ENCODE data around the gene ABHD17A.

DNA sequence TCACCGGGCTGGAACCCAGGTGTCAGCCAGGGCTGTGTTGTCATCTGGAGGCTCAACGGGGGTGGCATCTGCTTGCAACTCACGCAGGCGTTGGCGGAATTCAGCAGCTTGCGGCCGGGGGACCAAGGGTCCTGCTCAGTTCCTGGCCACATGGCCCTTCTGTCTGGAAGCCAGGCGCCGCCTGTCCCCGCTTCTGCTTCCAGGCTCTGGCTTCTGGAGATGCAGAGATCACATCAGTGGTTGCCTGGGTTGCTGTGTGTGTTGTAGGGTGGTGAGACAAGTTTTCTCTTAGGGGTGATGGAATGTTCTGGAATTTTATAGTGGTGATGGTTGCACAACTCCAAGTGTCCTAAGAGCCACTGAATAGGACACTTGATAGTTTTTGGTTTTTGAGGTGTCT lies 24.9 kb upstream of the ABHD17A start:
- TF ChIP-seq, protein P1, sequence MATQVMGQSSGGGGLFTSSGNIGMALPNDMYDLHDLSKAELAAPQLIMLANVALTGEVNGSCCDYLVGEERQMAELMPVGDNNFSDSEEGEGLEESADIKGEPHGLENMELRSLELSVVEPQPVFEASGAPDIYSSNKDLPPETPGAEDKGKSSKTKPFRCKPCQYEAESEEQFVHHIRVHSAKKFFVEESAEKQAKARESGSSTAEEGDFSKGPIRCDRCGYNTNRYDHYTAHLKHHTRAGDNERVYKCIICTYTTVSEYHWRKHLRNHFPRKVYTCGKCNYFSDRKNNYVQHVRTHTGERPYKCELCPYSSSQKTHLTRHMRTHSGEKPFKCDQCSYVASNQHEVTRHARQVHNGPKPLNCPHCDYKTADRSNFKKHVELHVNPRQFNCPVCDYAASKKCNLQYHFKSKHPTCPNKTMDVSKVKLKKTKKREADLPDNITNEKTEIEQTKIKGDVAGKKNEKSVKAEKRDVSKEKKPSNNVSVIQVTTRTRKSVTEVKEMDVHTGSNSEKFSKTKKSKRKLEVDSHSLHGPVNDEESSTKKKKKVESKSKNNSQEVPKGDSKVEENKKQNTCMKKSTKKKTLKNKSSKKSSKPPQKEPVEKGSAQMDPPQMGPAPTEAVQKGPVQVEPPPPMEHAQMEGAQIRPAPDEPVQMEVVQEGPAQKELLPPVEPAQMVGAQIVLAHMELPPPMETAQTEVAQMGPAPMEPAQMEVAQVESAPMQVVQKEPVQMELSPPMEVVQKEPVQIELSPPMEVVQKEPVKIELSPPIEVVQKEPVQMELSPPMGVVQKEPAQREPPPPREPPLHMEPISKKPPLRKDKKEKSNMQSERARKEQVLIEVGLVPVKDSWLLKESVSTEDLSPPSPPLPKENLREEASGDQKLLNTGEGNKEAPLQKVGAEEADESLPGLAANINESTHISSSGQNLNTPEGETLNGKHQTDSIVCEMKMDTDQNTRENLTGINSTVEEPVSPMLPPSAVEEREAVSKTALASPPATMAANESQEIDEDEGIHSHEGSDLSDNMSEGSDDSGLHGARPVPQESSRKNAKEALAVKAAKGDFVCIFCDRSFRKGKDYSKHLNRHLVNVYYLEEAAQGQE (IDR thresholded peaks at IDR 0.05; ENCODE audit: low read depth, low read length) = no peak
- TF ChIP-seq, protein P2, sequence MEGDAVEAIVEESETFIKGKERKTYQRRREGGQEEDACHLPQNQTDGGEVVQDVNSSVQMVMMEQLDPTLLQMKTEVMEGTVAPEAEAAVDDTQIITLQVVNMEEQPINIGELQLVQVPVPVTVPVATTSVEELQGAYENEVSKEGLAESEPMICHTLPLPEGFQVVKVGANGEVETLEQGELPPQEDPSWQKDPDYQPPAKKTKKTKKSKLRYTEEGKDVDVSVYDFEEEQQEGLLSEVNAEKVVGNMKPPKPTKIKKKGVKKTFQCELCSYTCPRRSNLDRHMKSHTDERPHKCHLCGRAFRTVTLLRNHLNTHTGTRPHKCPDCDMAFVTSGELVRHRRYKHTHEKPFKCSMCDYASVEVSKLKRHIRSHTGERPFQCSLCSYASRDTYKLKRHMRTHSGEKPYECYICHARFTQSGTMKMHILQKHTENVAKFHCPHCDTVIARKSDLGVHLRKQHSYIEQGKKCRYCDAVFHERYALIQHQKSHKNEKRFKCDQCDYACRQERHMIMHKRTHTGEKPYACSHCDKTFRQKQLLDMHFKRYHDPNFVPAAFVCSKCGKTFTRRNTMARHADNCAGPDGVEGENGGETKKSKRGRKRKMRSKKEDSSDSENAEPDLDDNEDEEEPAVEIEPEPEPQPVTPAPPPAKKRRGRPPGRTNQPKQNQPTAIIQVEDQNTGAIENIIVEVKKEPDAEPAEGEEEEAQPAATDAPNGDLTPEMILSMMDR (IDR thresholded peaks at IDR 0.05) = no peak
- TF ChIP-seq FOXM1 (IDR thresholded peaks at IDR 0.05; ENCODE audit: low read depth) (no peak), FOSL2 (IDR thresholded peaks at IDR 0.05; ENCODE audit: borderline replicate concordance, low read depth) (no peak)
- TF ChIP-seq, protein P3, sequence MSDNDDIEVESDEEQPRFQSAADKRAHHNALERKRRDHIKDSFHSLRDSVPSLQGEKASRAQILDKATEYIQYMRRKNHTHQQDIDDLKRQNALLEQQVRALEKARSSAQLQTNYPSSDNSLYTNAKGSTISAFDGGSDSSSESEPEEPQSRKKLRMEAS (IDR thresholded peaks at IDR 0.05; ENCODE audit: low read depth) = no peak
